NCI-H2227 (cell line): ENCODE results near the gene GPR137C.
"Not testable (repeated sequence)": the region's sequence is repeated elsewhere in the genome, so short reads cannot be mapped to it uniquely, and the experiment has no call there.

ENCODE experiments used
- DNase-seq: peaks from one replicate; lab custom pipeline; 2025; ENCODE audit not compliant: unreplicated experiment; lab: John Stamatoyannopoulos, UW

GPR137C gene

GRCh38 chr14:52558688-52559087, 6.1 kb downstream of the GPR137C start:
- DNase-seq, result no peak

- DNase-seq, result no peak
Measured at GRCh38 chr14:52563120-52563519, 10.5 kb downstream of the GPR137C start.

GRCh38 chr14:52568454-52568853, 15.8 kb downstream of the GPR137C start:
- not testable (repeated sequence) for DNase-seq

- DNase-seq, result no peak
Measured at GRCh38 chr14:52575858-52576257, 23.2 kb downstream of the GPR137C start.

- no peak for DNase-seq
Measured at GRCh38 chr14:52583544-52583943, 30.9 kb downstream of the GPR137C start.

GRCh38 chr14:52589646-52590045, 37.0 kb downstream of the GPR137C start:
- no peak for DNase-seq

- DNase-seq, result no peak
Measured at GRCh38 chr14:52590318-52590717, 37.7 kb downstream of the GPR137C start.

GRCh38 chr14:52596320-52596719, 43.7 kb downstream of the GPR137C start:
- DNase-seq, result no peak

GRCh38 chr14:52596861-52597260, 44.2 kb downstream of the GPR137C start:
- DNase-seq, result no peak

- DNase-seq, result no peak
Measured at GRCh38 chr14:52598568-52598967, 45.9 kb downstream of the GPR137C start.

- no peak for DNase-seq
Measured at GRCh38 chr14:52599974-52600373, 47.3 kb downstream of the GPR137C start.

GRCh38 chr14:52602131-52602530, 49.5 kb downstream of the GPR137C start:
- DNase-seq, result no peak

GRCh38 chr14:52607061-52607460, 54.4 kb downstream of the GPR137C start:
- no peak for DNase-seq

- no peak for DNase-seq
Measured at GRCh38 chr14:52609445-52610044, 56.9 kb downstream of the GPR137C start.

GRCh38 chr14:52610187-52610586, 57.6 kb downstream of the GPR137C start:
- no peak for DNase-seq

- no peak for DNase-seq
Measured at GRCh38 chr14:52618602-52619001, 66.0 kb downstream of the GPR137C start.

GRCh38 chr14:52619687-52620086, 67.1 kb downstream of the GPR137C start:
- DNase-seq, result no peak

- DNase-seq, result no peak
Measured at GRCh38 chr14:52640137-52640536, 87.5 kb downstream of the GPR137C start.

GRCh38 chr14:52641745-52642144, 89.1 kb downstream of the GPR137C start:
- DNase-seq, result no peak

- no peak for DNase-seq
Measured at GRCh38 chr14:52649511-52649910, 96.9 kb downstream of the GPR137C start.

- DNase-seq, result peak; percentile 43
Measured at GRCh38 chr14:52650774-52651173, 98.1 kb downstream of the GPR137C start.

GRCh38 chr14:52656905-52657304, 104.3 kb downstream of the GPR137C start:
- no peak for DNase-seq

- no peak for DNase-seq
Measured at GRCh38 chr14:52660325-52660724, 107.7 kb downstream of the GPR137C start.
